ENCODE results near the gene SLC44A1. TPM values are rescaled to one million over a fixed set of nuclear protein-coding genes. Genes with fewer than 3 reads are reported as not detected.

Gene SLC44A1
- total and polyA plus RNA-seq, 2 experiments from 2014 or later = 30.4 to 52.6 TPM

DNA sequence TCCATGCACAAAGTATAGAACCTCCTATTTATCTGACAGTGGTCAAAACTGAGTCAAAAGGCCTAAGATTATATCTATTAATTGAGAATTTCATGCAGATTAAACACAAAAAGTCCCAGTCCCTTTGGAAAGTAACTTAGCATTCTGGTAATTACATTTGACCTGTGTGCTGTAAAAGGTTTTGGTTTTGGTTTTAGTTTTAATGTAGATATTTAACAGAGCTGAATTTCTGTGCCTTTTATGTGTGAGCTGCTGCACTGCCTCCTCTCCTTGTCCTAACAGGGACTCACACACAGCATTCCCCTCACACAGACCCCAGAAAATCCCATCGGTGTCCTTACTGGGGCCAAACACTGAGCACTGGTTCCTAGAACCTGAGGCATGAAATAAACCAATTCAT lies 172.4 kb downstream of the SLC44A1 start:
- WGBS, 2 experiments (ENCODE audit: low coverage in 1 of 2, low lambda C conversion rate in 2 of 2, missing lambda C conversion rate in 2 of 2) = 100% methylated on average over 1 of the region's 1 CpG
- Histone ChIP-seq H3K9me3 (ENCODE audit: low read depth) (no peaks in the 10 kb centered on the region), H3K79me2 (ENCODE audit: insufficient read depth) (no peaks in the 10 kb centered on the region)

DNA sequence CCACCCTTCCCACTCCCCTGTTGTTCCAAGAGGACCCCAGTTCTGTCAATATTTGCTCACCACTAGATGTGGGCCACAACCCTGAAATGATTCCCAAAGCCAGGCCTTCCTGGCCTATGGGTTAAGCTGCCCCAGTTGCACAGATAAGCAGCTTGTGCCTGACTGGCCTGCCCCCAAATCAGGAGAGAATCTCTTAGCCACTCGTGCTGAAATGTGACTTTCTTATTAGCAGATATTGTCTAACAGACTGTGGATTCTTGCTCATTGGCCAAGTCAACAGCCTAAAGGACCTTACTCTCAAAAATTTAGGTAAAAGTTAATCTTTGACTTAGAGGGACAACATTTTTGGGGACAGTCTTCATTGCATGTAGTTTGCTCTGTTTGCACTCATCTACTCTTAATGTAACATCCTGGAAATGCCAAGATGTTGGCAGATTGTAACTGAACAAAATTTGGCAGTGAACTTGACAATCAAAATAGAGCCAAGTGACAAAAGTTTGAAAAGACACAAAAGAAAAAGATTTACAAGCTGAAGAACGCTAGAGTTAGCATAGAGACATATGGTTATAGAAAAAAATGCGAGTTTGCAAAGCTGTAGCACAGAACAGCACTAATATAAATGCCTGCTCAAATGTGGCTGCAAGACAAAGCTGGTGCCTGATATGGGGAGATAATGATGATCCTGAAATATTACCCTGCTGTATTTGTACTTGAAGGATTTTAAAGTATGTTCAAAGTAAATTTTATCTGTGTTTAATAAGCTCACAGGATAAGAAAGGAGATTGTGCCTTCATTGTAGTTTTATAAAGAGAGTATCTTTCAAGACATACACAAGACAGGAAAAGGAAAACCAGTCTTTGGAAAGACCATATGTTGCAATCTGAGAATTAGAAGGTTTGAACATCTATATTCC lies 174.4 kb downstream of the SLC44A1 start:
- Histone ChIP-seq H3K36me3 (ENCODE audit: low read depth) (no peaks in the 10 kb centered on the region), H3K9ac (no peak overlapping the region), H4K20me1 (ENCODE audit: insufficient read depth) (no peaks in the 10 kb centered on the region), H3K4me1 (ENCODE audit: insufficient read depth) (peaks cover 7% of the 10 kb centered on the region; the same call in 1 of the 2 replicates), H3K79me2 (ENCODE audit: insufficient read depth) (no peaks in the 10 kb centered on the region), H3K4me3 (no peak overlapping the region), H2AFZ (no peak overlapping the region), H3K27me3 (replicated peaks; ENCODE audit: insufficient read depth) (no peaks in the 10 kb centered on the region), H3K4me2 (ENCODE audit: unreplicated experiment) (no peak overlapping the region), H3F3A (ENCODE audit: insufficient read depth) (no peaks in the 10 kb centered on the region), H3K9me2 (ENCODE audit: insufficient read depth) (no peaks in the 10 kb centered on the region), H3K9me3 (ENCODE audit: low read depth) (no peaks in the 10 kb centered on the region), H3K27ac (no peak overlapping the region)
- in situ Hi-C loops (cut with MboI) = loop anchor here (5.0 to 10.0 kb wide), 2 partner anchors 257 to 554 kb away; no protein-coding TSS in a partner anchor
- WGBS, 2 experiments (ENCODE audit: low coverage in 1 of 2, low lambda C conversion rate in 2 of 2, missing lambda C conversion rate in 2 of 2) = 38 to 48% methylated on average over 3 of the region's 3 CpGs
- no peak for DNase-seq
- TF ChIP-seq EZH2 (IDR thresholded peaks at IDR 0.05; ENCODE audit: insufficient read depth, poor library complexity, severe bottlenecking) = no peak
- TF ChIP-seq EZH2phosphoT487 (IDR thresholded peaks at IDR 0.05; ENCODE audit: insufficient read depth, low read depth) = no peak

More for the DNA sequence above, 172.4 kb downstream of the SLC44A1 start:
- H4K20me1 ChIP-seq (ENCODE audit: insufficient read depth) = no peaks in the 10 kb centered on the region
- DNase-seq = no peak
- no peak overlapping the region for H3K27ac ChIP-seq
- H3F3A ChIP-seq (ENCODE audit: insufficient read depth) = no peaks in the 10 kb centered on the region
- no peaks in the 10 kb centered on the region for H3K27me3 ChIP-seq (replicated peaks; ENCODE audit: insufficient read depth)
- H3K4me1 ChIP-seq (ENCODE audit: insufficient read depth) = peaks cover 7% of the 10 kb centered on the region; the same call in 1 of the 2 replicates
- no peak overlapping the region for H3K9ac ChIP-seq
- H3K36me3 ChIP-seq (ENCODE audit: low read depth) = no peaks in the 10 kb centered on the region
- no peaks in the 10 kb centered on the region for H3K9me2 ChIP-seq (ENCODE audit: insufficient read depth)
- H3K4me2 ChIP-seq (ENCODE audit: unreplicated experiment) = no peak overlapping the region
- TF ChIP-seq EZH2 (IDR thresholded peaks at IDR 0.05; ENCODE audit: insufficient read depth, poor library complexity, severe bottlenecking) (no peak), EZH2phosphoT487 (IDR thresholded peaks at IDR 0.05; ENCODE audit: insufficient read depth, low read depth) (no peak)
- H2AFZ ChIP-seq = no peak overlapping the region
- H3K4me3 ChIP-seq = no peak overlapping the region
- in situ Hi-C loops (cut with MboI) = loop anchor here (5.0 to 10.0 kb wide), 2 partner anchors 255 to 552 kb away; no protein-coding TSS in a partner anchor

DNA sequence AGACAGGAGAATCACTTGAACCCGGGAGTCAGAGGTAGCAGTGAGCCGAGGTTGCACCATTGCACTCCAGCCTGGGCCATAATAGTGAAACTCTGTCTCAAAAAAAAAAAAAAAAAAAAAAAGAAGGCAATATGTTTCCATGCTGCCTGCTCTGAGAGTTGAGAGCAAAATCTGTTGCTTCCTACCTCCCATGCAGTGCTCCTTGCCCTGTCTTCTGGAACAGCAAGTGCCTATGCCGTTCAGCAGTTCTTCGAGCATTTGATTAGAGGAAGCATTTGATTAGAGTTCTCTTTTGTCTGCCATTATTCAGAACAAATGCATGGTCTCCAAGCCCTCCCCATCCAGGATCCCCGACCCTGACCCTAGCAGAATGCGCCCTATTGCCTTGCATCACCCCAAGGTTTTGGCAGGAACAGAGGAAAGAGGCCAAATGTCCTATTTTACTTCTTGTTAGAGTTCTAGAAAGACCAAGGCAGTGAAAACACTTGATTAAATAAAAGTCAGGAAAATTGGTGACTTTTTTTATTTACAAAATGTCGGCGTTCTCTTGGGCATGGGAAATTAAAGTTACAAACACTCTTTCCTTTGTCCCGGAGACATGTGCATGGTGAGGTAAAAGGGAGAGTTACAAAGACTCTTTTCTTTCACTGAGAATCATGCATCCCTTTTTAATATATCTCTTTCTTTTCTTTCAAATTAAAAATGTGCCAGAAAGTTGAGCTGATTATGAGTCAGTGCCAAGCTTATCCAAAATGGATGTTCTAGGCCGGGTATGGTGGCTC lies 175.6 kb downstream of the SLC44A1 start:
- Histone ChIP-seq H3K4me1 (ENCODE audit: insufficient read depth) (peaks cover 5% of the 10 kb centered on the region; the same call in 1 of the 2 replicates), H3K27ac (no peak overlapping the region), H3K27me3 (replicated peaks; ENCODE audit: insufficient read depth) (no peaks in the 10 kb centered on the region), H3K79me2 (ENCODE audit: insufficient read depth) (no peaks in the 10 kb centered on the region), H3K4me2 (ENCODE audit: unreplicated experiment) (no peak overlapping the region), H4K20me1 (ENCODE audit: insufficient read depth) (no peaks in the 10 kb centered on the region), H3K9ac (no peak overlapping the region), H3K36me3 (ENCODE audit: low read depth) (no peaks in the 10 kb centered on the region), H3F3A (ENCODE audit: insufficient read depth) (no peaks in the 10 kb centered on the region), H3K9me3 (ENCODE audit: low read depth) (no peaks in the 10 kb centered on the region), H2AFZ (no peak overlapping the region), H3K4me3 (no peak overlapping the region), H3K9me2 (ENCODE audit: insufficient read depth) (no peaks in the 10 kb centered on the region)
- 88 to 92% methylated on average over 10 of the region's 10 CpGs for WGBS, 2 experiments (ENCODE audit: low coverage in 1 of 2, low lambda C conversion rate in 2 of 2, missing lambda C conversion rate in 2 of 2)
- in situ Hi-C loops (cut with MboI) = loop anchor here (5.0 to 10.0 kb wide), 2 partner anchors 258 to 555 kb away; no protein-coding TSS in a partner anchor
- no peak for DNase-seq
- TF ChIP-seq EZH2 (IDR thresholded peaks at IDR 0.05; ENCODE audit: insufficient read depth, poor library complexity, severe bottlenecking) = no peak
- TF ChIP-seq EZH2phosphoT487 (IDR thresholded peaks at IDR 0.05; ENCODE audit: insufficient read depth, low read depth) = no peak

DNA sequence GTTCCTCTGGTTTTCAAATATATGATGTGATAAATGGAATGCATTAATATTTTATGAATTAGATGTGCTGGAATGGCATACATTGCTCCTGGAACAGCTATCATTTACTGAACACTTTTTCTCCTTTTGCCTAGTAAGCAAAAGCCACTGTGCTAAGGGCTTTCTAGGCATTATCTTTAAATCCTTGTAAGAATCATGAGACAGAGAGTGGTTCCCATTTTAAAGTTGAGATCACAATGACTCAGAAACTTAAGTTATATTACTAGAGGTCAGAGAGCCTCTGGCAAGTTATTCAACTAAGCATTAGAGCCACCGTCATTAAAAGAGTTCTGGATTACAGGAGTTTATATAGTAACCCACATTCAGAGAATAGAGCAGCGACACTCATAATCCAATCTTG lies 176.7 kb downstream of the SLC44A1 start:
- Histone ChIP-seq H3K9ac (no peak overlapping the region), H3K9me3 (ENCODE audit: low read depth) (no peaks in the 10 kb centered on the region), H4K20me1 (ENCODE audit: insufficient read depth) (no peaks in the 10 kb centered on the region), H3K4me1 (ENCODE audit: insufficient read depth) (no peaks in the 10 kb centered on the region), H3F3A (ENCODE audit: insufficient read depth) (no peaks in the 10 kb centered on the region), H3K27ac (no peak overlapping the region), H3K36me3 (ENCODE audit: low read depth) (no peaks in the 10 kb centered on the region), H3K27me3 (replicated peaks; ENCODE audit: insufficient read depth) (no peaks in the 10 kb centered on the region), H3K4me2 (ENCODE audit: unreplicated experiment) (no peak overlapping the region), H3K79me2 (ENCODE audit: insufficient read depth) (no peaks in the 10 kb centered on the region), H2AFZ (no peak overlapping the region), H3K4me3 (no peak overlapping the region), H3K9me2 (ENCODE audit: insufficient read depth) (no peaks in the 10 kb centered on the region)
- DNase-seq = peak; percentile 7
- WGBS, 2 experiments (ENCODE audit: low coverage in 1 of 2, low lambda C conversion rate in 2 of 2, missing lambda C conversion rate in 2 of 2) = 88 to 100% methylated on average over 2 of the region's 2 CpGs
- in situ Hi-C loops (cut with MboI) = no loop called here
- TF ChIP-seq EZH2phosphoT487 (IDR thresholded peaks at IDR 0.05; ENCODE audit: insufficient read depth, low read depth) (no peak), EZH2 (IDR thresholded peaks at IDR 0.05; ENCODE audit: insufficient read depth, poor library complexity, severe bottlenecking) (no peak)

Data from GM23248 (cell line).